Parathyroid adenoma (tissue), 2 donors: Measurements from ENCODE around the gene SKIC2.
"Not testable (repeated sequence)": the region's sequence is repeated elsewhere in the genome, so short reads cannot be mapped to it uniquely, and the experiment has no call there.

Experiments used
- H2AFZ ChIP-seq: fragments of 300-600 bp; sonication (generic); one replicate; pipeline ENCODE4 v1.7.0; 2017; ENCODE audit warnings: antibody characterized with exemption, mild to moderate bottlenecking
- H3K27ac ChIP-seq: fragments of 300-600 bp; sonication (generic); one replicate; pipeline ENCODE4 v1.7.0; 2017
- H3K27me3 ChIP-seq: fragments of 300-600 bp; sonication (generic); one replicate; pipeline ENCODE4 v1.7.0; 2017; ENCODE audit warnings: low read length; ENCODE audit not compliant: control insufficient read depth, insufficient read depth
- H3K36me3 ChIP-seq: fragments of 300-600 bp; sonication (generic); one replicate; pipeline ENCODE4 v1.7.0; 2017; ENCODE audit warnings: low read length; ENCODE audit not compliant: control insufficient read depth, insufficient read depth
- H3K4me1 ChIP-seq: fragments of 300-600 bp; sonication (generic); one replicate; pipeline ENCODE4 v1.7.0; 2017; ENCODE audit warnings: control low read depth
- H3K4me2 ChIP-seq: fragments of 300-600 bp; sonication (generic); one replicate; pipeline ENCODE4 v1.7.0; 2017; ENCODE audit warnings: low read length
- H3K4me3 ChIP-seq: fragments of 300-600 bp; sonication (generic); one replicate; pipeline ENCODE4 v1.7.0; 2017; ENCODE audit warnings: low read depth, low read length
- H3K79me2 ChIP-seq: fragments of 300-600 bp; sonication (generic); one replicate; pipeline ENCODE4 v1.7.0; 2017; ENCODE audit warnings: control low read depth
- H3K9ac ChIP-seq: fragments of 300-600 bp; sonication (generic); one replicate; pipeline ENCODE4 v1.7.0; 2017; ENCODE audit warnings: mild to moderate bottlenecking
- H3K9me3 ChIP-seq: fragments of 300-600 bp; sonication (generic); one replicate; pipeline ENCODE4 v1.7.0; 2017; ENCODE audit warnings: low read length; ENCODE audit not compliant: control insufficient read depth
- donor health status: primary hyperparathyroidism.

Gene SKIC2

GRCh38 chr6:32008037-32008436, 49.1 kb downstream of the SKIC2 start:
- H3K4me1 ChIP-seq, H3K9ac ChIP-seq, H3K9me3 ChIP-seq, H3K4me2 ChIP-seq, H3K36me3 ChIP-seq, H3K27me3 ChIP-seq, H3K79me2 ChIP-seq, H3K4me3 ChIP-seq, H3K27ac ChIP-seq, H2AFZ ChIP-seq: not testable (repeated sequence)

- H3K4me1 ChIP-seq, H3K27me3 ChIP-seq, H3K4me2 ChIP-seq, H3K4me3 ChIP-seq, H3K79me2 ChIP-seq, H2AFZ ChIP-seq, H3K9me3 ChIP-seq, H3K9ac ChIP-seq, H3K36me3 ChIP-seq, H3K27ac ChIP-seq: not testable (repeated sequence)
Observed at GRCh38 chr6:32008616-32009015, 49.6 kb downstream of the SKIC2 start.

GRCh38 chr6:32009537-32009936, 50.6 kb downstream of the SKIC2 start:
- H2AFZ ChIP-seq, H3K27ac ChIP-seq, H3K4me1 ChIP-seq, H3K27me3 ChIP-seq, H3K79me2 ChIP-seq, H3K9ac ChIP-seq, H3K9me3 ChIP-seq, H3K4me2 ChIP-seq, H3K36me3 ChIP-seq, H3K4me3 ChIP-seq: not testable (repeated sequence)

- H3K9me3 ChIP-seq, H3K36me3 ChIP-seq, H3K4me1 ChIP-seq, H3K4me2 ChIP-seq, H3K27ac ChIP-seq, H3K4me3 ChIP-seq, H3K9ac ChIP-seq, H2AFZ ChIP-seq, H3K79me2 ChIP-seq, H3K27me3 ChIP-seq: not testable (repeated sequence)
Observed at GRCh38 chr6:32010856-32011530, 52.0 kb downstream of the SKIC2 start.

GRCh38 chr6:32012941-32013617, 54.1 kb downstream of the SKIC2 start:
- not testable (repeated sequence) for H3K9me3 ChIP-seq, H3K4me3 ChIP-seq, H2AFZ ChIP-seq, H3K36me3 ChIP-seq, H3K27me3 ChIP-seq, H3K4me1 ChIP-seq, H3K9ac ChIP-seq, H3K79me2 ChIP-seq, H3K27ac ChIP-seq, H3K4me2 ChIP-seq

GRCh38 chr6:32013738-32014137, 54.8 kb downstream of the SKIC2 start:
- not testable (repeated sequence) for H3K79me2 ChIP-seq, H3K9ac ChIP-seq, H3K4me3 ChIP-seq, H3K27ac ChIP-seq, H3K9me3 ChIP-seq, H3K4me2 ChIP-seq, H3K27me3 ChIP-seq, H2AFZ ChIP-seq, H3K4me1 ChIP-seq, H3K36me3 ChIP-seq

GRCh38 chr6:32014547-32014946, 55.6 kb downstream of the SKIC2 start, which contains the start of gene C4B:
Gene C4B, plus strand, starts transcription at chr6:32014795. Its CDS starts 51 bp downstream, at chr6:32014846.
- not testable (repeated sequence) for H3K4me3 ChIP-seq, H3K27me3 ChIP-seq, H3K36me3 ChIP-seq, H3K27ac ChIP-seq, H2AFZ ChIP-seq, H3K4me2 ChIP-seq, H3K4me1 ChIP-seq, H3K79me2 ChIP-seq, H3K9ac ChIP-seq, H3K9me3 ChIP-seq
